Sigmoid colon (tissue), 7 donors: ENCODE data around the gene ESYT2. TPM values are rescaled to one million over a fixed set of nuclear protein-coding genes. Genes with fewer than 3 reads are reported as not detected.
"Not testable (repeated sequence)": the region's sequence is repeated elsewhere in the genome, so short reads cannot be mapped to it uniquely, and the experiment has no call there.

Experiments
- DNase-seq: peaks from one replicate; pipeline ENCODE4 v3.0.0-alpha.2; 2019
- H3K27ac ChIP-seq, 4 donors: fragments of 200-600 bp; sonication (generic); one replicate each; pipeline ENCODE4 v1.5.1; 2016 to 2019; ENCODE audit warnings: mild to moderate bottlenecking in 1 of 4
- H3K27me3 ChIP-seq, 3 donors: fragments of 200-600 bp; sonication (generic); one replicate each; pipeline ENCODE4 v1.5.1; 2019; ENCODE audit warnings: mild to moderate bottlenecking in 1 of 3
- H3K36me3 ChIP-seq, 4 donors: fragments of 200-600 bp; sonication (generic); one replicate each; pipeline ENCODE4 v1.5.1; 2016 to 2019
- H3K4me1 ChIP-seq, 4 donors: fragments of 200-600 bp; sonication (generic); one replicate each; pipeline ENCODE4 v1.5.1; 2017 to 2019
- H3K4me3 ChIP-seq, 4 donors: fragments of 200-600 bp; sonication (generic); one replicate each; pipeline ENCODE4 v1.5.1; 2017 to 2019; ENCODE audit warnings: mild to moderate bottlenecking in 2 of 4, moderate library complexity in 1 of 4
- H3K9me3 ChIP-seq, 4 donors: fragments of 200-600 bp in 3 of 4; sonication (generic) in 3 of 4; one replicate each; pipeline versions ENCODE4 v1.5.1 to v1.6.1; 2013 to 2019
- CTCF ChIP-seq, 4 experiments: fragments of 450-650 bp in 3 of 4; fragments of 200-600 bp in 1 of 4; IDR thresholded peaks; one replicate each; pipeline ENCODE4 v1.5.1; 2016 to 2019; ENCODE audit warnings: antibody characterized with exemption in 4 of 4, mild to moderate bottlenecking in 3 of 4, moderate library complexity in 2 of 4
- EP300 ChIP-seq, 4 donors: sonication (generic); formaldehyde crosslinking; IDR thresholded peaks; one replicate each; pipeline ENCODE4 v1.6.1; 2017; ENCODE audit warnings: antibody characterized with exemption in 4 of 4
- POLR2A ChIP-seq, 2 donors: fragments of 450-650 bp; IDR thresholded peaks; one replicate each; pipeline ENCODE4 v1.6.1; 2016; ENCODE audit warnings: antibody characterized with exemption in 2 of 2, mild to moderate bottlenecking in 2 of 2, moderate library complexity in 2 of 2
- POLR2AphosphoS5 ChIP-seq, 4 donors: sonication (generic); formaldehyde crosslinking; IDR thresholded peaks; one replicate each; pipeline ENCODE4 v1.6.1; 2017; ENCODE audit warnings: antibody characterized with exemption in 4 of 4
- WGBS, 2 donors: extraction: QIAGEN DNeasy Blood & Tissue Kit; methylation state at CpG; one replicate each; pipeline ENCODE4 v1.1.7; 2013; 5-methylcytosine and 5-hydroxymethylcytosine counted together
- intact Hi-C: fragments of 100-400 bp; cut with DNase I; formaldehyde crosslinking; loops from one replicate; pipeline ENCODE4 v1.15.1; 2023
- polyA plus RNA-seq, 3 donors: library from polyadenylated mRNA; stranded (reverse); fragments of 200-250 nt; gene quantifications; one replicate each; pipeline ENCODE4 v1.2.3, GENCODE V29; 2013
- total RNA-seq, 4 donors: library from RNA; depleted of rRNA; stranded (reverse); fragments of >200 nt; gene quantifications; one replicate each; pipeline ENCODE4 v1.1.0, GENCODE V29; 2016
- donor health status: healthy with polysubstance abuse.
- donor health status: Bipolar disorder and iron deficiency.
- donor health status: healthy.

ESYT2 gene
- total and polyA plus RNA-seq, 7 donors = 6.9 to 127 (median 105) TPM

- WGBS, 2 donors = 85 to 88% methylated on average over 3 of the region's 3 CpGs
- TF ChIP-seq POLR2AphosphoS5 (IDR thresholded peaks at IDR 0.05) (no peak), POLR2A (IDR thresholded peaks at IDR 0.05) (no peak), EP300 (IDR thresholded peaks at IDR 0.05) (no peak), CTCF (IDR thresholded peaks at IDR 0.05) (no peak)
- no peak overlapping the region for H3K4me3 ChIP-seq
- no peak overlapping the region for H3K27ac ChIP-seq
- no peaks in the 10 kb centered on the region for H3K36me3 ChIP-seq
- no peaks in the 10 kb centered on the region for H3K27me3 ChIP-seq
- DNase-seq = no peak
- no peaks in the 10 kb centered on the region for H3K9me3 ChIP-seq
- H3K4me1 ChIP-seq = peaks cover 0 to 14% (median 6%) of the 10 kb centered on the region in 4 donors
- intact Hi-C loops = no loop called here
Measured at GRCh38 chr7:158698657-158699195, 130.6 kb downstream of the ESYT2 start.

- not testable (repeated sequence) for H3K27ac ChIP-seq, H3K27me3 ChIP-seq, H3K9me3 ChIP-seq, H3K36me3 ChIP-seq, H3K4me3 ChIP-seq, DNase-seq
- 94 to 100% methylated on average over 2 of the region's 2 CpGs for WGBS, 2 donors
- intact Hi-C loops = loop anchor here (2.0 kb wide), 1 partner anchor 279 kb away; no protein-coding TSS in a partner anchor
- peaks cover 0 to 12% (median 4%) of the 10 kb centered on the region in 4 donors for H3K4me1 ChIP-seq
Measured at GRCh38 chr7:158697597-158697996, 131.7 kb downstream of the ESYT2 start.

GRCh38 chr7:158695726-158696452, 133.4 kb downstream of the ESYT2 start:
- intact Hi-C loops = loop anchor here (2.0 kb wide), 1 partner anchor 281 kb away; no protein-coding TSS in a partner anchor
- Histone ChIP-seq H3K4me1 (peaks cover 0 to 12% (median 4%) of the 10 kb centered on the region in 4 donors), H3K36me3 (peaks cover 0 to 5% (median 0%) of the 10 kb centered on the region in 4 donors), H3K9me3 (no peaks in the 10 kb centered on the region), H3K4me3 (no peak overlapping the region), H3K27ac (peak overlapping the region; percentile 9 to 51 (median 37)), H3K27me3 (no peaks in the 10 kb centered on the region)
- DNase-seq = peak; percentile 83
- WGBS, 2 donors = 56 to 57% methylated on average over 10 of the region's 10 CpGs
- TF ChIP-seq POLR2A (IDR thresholded peaks at IDR 0.05) (no peak), EP300 (IDR thresholded peaks at IDR 0.05) (no peak), CTCF (IDR thresholded peaks at IDR 0.05) (peak; percentile 40 to 65 (median 54)), POLR2AphosphoS5 (IDR thresholded peaks at IDR 0.05) (peak in 3 of 4 donors; percentile 38 to 48 (median 43))

- no peak overlapping the region for H3K27ac ChIP-seq
- TF ChIP-seq EP300 (IDR thresholded peaks at IDR 0.05) (no peak), CTCF (IDR thresholded peaks at IDR 0.05) (no peak), POLR2AphosphoS5 (IDR thresholded peaks at IDR 0.05) (no peak), POLR2A (IDR thresholded peaks at IDR 0.05) (no peak)
- no peaks in the 10 kb centered on the region for H3K9me3 ChIP-seq
- no peak for DNase-seq
- peaks cover 0 to 9% (median 0%) of the 10 kb centered on the region in 4 donors for H3K36me3 ChIP-seq
- H3K4me3 ChIP-seq = no peak overlapping the region
- H3K27me3 ChIP-seq = no peaks in the 10 kb centered on the region
- H3K4me1 ChIP-seq = peaks cover 0 to 12% (median 4%) of the 10 kb centered on the region in 4 donors
- 65 to 66% methylated on average over 3 of the region's 3 CpGs for WGBS, 2 donors
- intact Hi-C loops = no loop called here
Measured at GRCh38 chr7:158695056-158695455, 134.3 kb downstream of the ESYT2 start.

GRCh38 chr7:158694650-158695049, 134.7 kb downstream of the ESYT2 start:
- Histone ChIP-seq H3K4me1 (peaks cover 0 to 12% (median 4%) of the 10 kb centered on the region in 4 donors), H3K36me3 (peaks cover 0 to 12% (median 0%) of the 10 kb centered on the region in 4 donors), H3K27me3 (no peaks in the 10 kb centered on the region), H3K27ac (no peak overlapping the region), H3K4me3 (no peak overlapping the region), H3K9me3 (no peaks in the 10 kb centered on the region)
- no peak for DNase-seq
- 84 to 85% methylated on average over 6 of the region's 6 CpGs for WGBS, 2 donors
- TF ChIP-seq POLR2A (IDR thresholded peaks at IDR 0.05) = no peak
- TF ChIP-seq POLR2AphosphoS5 (IDR thresholded peaks at IDR 0.05) = no peak
- TF ChIP-seq EP300 (IDR thresholded peaks at IDR 0.05) = no peak
- TF ChIP-seq CTCF (IDR thresholded peaks at IDR 0.05) = no peak
- intact Hi-C loops = no loop called here
